CD4-positive, alpha-beta T cell treated with Interleukin-15 for 1 hour (primary cell): ENCODE measurements around the gene NUS1.
"Not testable (repeated sequence)": the region's sequence is repeated elsewhere in the genome, so short reads cannot be mapped to it uniquely, and the experiment has no call there.

Experiments used
- DNase-seq: peaks from one replicate; pipeline ENCODE4 v3.0.0-alpha.2; 2020

Gene NUS1

DNA sequence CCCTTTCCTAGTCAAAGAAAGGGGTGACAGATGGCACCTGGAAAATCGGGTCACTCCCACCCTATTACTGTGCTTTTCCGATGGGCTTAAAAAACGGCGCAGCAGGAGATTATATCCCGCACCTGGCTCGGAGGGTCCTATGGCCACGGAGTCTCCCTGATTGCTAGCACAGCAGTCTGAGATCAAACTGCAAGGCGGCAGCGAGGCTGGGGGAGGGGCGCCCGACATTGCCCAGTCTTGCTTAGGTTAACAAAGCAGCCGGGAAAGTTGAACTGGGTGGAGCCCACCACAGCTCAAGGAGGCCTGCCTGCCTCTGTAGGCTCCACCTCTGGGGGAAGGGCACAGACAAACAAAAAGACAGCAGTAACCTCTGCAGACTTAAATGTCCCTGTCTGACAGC, 46.3 kb downstream of the NUS1 start:
- not testable (repeated sequence) for DNase-seq

DNA sequence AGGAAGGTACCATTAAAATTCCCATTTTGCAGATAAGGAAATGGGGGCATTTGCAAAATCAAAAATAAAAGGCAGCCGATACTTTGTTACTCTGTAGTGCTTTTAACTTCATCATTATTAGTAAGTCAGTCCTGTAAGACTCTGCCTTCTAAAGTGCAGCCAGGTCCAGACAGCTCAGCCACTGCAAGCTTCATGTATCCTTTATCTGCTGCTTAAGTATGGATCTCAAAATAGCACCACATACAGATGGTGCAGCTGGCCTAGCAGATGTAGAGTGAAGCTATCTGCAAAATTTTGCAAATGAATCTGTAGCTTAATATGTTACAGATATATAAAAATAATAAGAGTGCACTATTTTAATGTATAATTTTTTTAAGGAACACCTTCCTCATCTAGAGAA, 53.4 kb downstream of the NUS1 start:
- no peak for DNase-seq

DNA sequence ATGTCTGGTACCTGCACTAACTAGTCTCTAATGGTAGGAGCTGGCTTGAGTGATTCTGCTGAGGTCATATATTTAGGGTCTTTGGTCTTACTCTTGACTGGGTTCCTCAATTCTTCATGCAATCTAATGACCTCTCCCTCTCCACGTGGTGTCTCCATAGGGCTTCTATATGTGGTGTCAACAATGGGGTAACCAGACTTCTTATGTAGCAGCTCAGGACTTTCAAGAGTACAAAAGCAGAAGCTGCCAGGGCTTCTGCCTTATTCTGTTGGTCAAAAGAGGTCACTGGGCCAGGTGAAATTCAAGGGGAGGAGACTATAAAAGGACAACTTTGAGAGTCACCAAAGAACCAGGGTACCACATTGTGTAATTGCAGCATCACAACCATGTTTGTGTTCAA, 54.3 kb downstream of the NUS1 start:
- no peak for DNase-seq

DNA sequence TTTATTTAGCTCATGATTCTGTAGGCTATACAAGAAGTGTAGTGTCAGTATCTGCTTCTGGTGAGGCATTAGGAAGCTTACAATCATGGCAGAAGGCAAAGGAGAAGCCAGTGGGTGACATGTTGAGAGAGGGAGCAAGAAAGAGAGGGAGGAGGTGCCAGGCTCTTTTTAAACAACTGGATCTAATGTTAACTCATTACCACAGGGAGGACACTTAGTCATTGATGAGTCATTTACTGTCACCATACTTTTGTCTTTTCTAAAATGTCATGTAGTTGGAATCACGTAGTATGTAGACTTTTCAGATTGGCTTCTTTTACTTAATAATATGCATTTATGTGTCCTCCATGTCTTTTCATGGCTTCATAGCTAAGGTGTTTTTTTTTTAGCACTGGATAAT, 58.1 kb downstream of the NUS1 start:
- no peak for DNase-seq

DNA sequence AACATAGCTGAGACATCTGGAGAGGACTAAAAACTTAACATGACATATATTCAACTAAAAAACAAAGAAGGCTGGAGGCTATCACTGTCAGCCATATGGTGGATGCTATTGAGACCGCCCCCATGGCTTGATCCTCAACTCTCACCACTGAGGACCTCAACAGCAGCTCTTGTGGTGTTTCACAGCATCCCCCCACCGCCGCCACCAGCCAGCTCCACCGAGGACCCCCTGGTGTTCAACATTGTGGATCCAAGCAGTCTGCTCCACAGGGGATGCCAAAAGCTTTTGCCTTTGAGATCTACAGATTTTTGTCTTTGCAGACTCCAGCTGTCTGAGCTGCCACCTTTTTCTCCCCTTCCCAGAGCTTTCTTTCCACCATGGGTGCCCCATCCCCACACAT, 64.6 kb downstream of the NUS1 start:
- no peak for DNase-seq

DNA sequence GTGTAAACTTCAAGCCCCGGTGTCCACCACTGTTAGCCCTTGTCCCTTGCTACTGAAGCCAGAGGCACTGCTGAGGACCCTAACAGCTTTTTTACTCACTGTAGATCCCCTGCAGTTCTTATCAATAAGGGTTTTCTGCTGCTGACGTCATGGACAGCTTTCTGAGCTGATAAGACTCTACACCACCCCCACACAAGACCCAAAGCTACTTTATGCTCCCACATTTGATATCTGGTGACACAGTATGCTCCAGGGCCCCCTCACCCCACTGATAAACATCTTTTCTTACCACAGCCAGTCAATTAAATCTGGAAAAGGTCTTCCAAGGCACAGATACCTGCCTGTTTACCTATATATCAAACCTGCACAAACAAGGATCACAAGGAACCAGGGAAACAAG, 65.3 kb downstream of the NUS1 start:
- DNase-seq = no peak

DNA sequence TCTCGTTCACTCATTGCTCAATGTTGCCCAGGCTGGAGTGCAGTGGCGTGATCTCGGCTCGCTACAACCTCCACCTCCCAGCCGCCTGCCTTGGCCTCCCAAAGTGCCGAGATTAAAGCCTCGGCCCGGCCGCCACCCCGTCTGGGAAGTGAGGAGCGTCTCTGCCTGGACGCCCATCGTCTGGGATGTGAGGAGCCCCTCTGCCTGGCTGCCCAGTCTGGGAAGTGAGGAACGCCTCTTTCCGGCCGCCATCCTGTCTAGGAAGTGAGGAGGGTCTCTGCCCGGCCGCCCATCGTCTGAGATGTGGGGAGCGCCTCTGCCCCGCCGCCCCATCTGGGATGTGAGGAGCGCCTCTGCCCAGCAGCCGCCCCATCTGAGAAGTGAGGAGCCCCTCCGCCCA, 75.4 kb downstream of the NUS1 start:
- DNase-seq = not testable (repeated sequence)
